Stimulated activated naive CD8-positive, alpha-beta T cell treated with anti-CD3 and anti-CD28 coated beads, Interleukin-15, amount 100 ng/mL, for 72 hours (primary cell): ENCODE measurements around the gene CMTM1.
"Not testable (repeated sequence)": the region's sequence is repeated elsewhere in the genome, so short reads cannot be mapped to it uniquely, and the experiment has no call there.

ENCODE experiments used
- ATAC-seq: fragments of 150-1000 bp; cut with Tn5 transposase; 2 replicates; pipeline ENCODE4 v1.10.0; 2021; ENCODE audit warnings: mild to moderate bottlenecking, moderate library complexity
- DNase-seq, 2 donors: peaks; one replicate each; pipeline ENCODE4 v3.0.0; 2021 to 2022
- H3K27ac Mint-ChIP-seq, 2 donors: one replicate each; pipeline ENCODE4 v1.8.0; 2022; ENCODE audit warnings: mild to moderate bottlenecking in 2 of 2, mixed read lengths in 2 of 2, moderate library complexity in 2 of 2
- H3K27me3 Mint-ChIP-seq: one replicate; pipeline ENCODE4 v1.8.0; 2022; ENCODE audit warnings: mixed read lengths
- H3K4me1 Mint-ChIP-seq: one replicate; pipeline ENCODE4 v1.8.0; 2022; ENCODE audit warnings: mild to moderate bottlenecking, mixed read lengths
- H3K4me3 Mint-ChIP-seq, 2 donors: one replicate each; pipeline ENCODE4 v1.8.0; 2022; ENCODE audit warnings: mild to moderate bottlenecking in 2 of 2, mixed read lengths in 2 of 2, moderate library complexity in 1 of 2
- H3K9me3 Mint-ChIP-seq, 2 donors: one replicate each; pipeline ENCODE4 v1.8.0; 2022; ENCODE audit warnings: mixed read lengths in 2 of 2

CMTM1 gene

DNA sequence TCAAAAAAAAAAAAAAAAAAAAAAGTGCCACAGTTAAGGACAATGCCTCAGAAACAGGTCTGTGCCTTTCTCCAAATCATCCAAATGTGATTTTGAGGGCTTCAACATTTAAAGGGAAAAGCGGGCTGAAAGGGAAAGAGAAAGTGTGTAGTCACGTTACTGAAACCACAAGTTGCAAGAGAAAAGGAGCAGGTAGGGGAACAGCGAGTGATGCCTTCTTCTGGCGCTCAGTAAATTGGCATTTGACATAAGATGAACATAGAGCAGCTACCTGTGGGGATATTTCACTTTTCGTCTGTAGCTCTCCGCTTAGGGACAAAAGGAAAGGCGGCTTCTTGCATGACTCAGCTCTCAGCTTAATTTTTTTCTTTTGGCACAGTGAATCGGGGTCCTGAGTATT is 24.1 kb downstream of the CMTM1 start:
- peak overlapping the region; percentile 68 to 79 for H3K27ac Mint-ChIP-seq
- DNase-seq (no peak), ATAC-seq (peak; percentile 42)
- peak overlapping the region; percentile 76 to 81 for H3K4me3 Mint-ChIP-seq
- peaks cover 8% of the 10 kb centered on the region for H3K27me3 Mint-ChIP-seq
- H3K9me3 Mint-ChIP-seq: no peaks in the 10 kb centered on the region
- peaks cover 47% of the 10 kb centered on the region for H3K4me1 Mint-ChIP-seq

DNA sequence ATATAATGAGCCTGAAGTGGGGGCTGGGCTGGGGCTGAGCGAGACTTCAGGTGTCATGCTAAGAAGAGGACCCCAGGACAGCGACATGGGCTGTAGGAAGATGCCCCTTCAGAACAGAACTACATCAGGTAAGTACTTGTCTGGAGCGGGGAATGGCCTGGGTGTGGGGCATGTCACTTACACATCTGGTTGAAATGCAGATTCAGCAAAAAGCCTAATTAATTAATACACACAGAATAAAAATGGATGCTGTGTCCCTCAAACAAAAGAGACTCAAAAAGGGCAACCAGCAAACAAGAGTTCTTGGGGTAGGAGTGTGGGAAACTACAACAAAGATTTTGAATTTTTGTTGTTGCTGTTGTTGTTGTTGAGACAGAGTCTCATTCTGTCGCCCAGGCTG is 24.8 kb downstream of the CMTM1 start:
- DNase-seq: no peak
- no peaks in the 10 kb centered on the region for H3K9me3 Mint-ChIP-seq
- no peak overlapping the region for H3K4me3 Mint-ChIP-seq
- H3K4me1 Mint-ChIP-seq: peaks cover 47% of the 10 kb centered on the region
- H3K27me3 Mint-ChIP-seq: peaks cover 8% of the 10 kb centered on the region
- no peak for ATAC-seq
- H3K27ac Mint-ChIP-seq: no peak overlapping the region

DNA sequence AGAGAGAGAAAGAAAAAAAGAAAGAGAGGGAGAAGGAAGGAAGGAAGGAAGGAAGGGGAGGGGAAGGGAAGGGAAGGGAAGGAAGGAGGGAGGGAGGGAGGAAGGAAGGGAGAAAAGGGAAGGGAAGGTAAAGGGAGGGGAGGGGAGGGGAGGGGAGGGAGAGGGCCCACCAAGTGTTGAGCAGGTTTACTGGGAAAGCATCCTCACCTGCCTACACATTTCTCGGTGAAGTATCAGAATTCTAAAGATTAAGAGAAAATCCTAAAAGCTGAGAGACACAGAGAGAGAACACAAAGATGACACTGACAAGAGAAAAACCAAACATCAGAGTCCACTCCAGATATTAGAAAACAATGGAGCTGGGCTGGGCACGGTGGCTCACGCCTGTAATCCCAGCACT is 26.0 kb downstream of the CMTM1 start:
- Mint-ChIP-seq H3K27ac (no peak overlapping the region), H3K27me3 (peaks cover 8% of the 10 kb centered on the region), H3K4me3 (no peak overlapping the region), H3K9me3 (no peaks in the 10 kb centered on the region), H3K4me1 (peaks cover 47% of the 10 kb centered on the region)
- no peak for DNase-seq
- ATAC-seq: no peak

DNA sequence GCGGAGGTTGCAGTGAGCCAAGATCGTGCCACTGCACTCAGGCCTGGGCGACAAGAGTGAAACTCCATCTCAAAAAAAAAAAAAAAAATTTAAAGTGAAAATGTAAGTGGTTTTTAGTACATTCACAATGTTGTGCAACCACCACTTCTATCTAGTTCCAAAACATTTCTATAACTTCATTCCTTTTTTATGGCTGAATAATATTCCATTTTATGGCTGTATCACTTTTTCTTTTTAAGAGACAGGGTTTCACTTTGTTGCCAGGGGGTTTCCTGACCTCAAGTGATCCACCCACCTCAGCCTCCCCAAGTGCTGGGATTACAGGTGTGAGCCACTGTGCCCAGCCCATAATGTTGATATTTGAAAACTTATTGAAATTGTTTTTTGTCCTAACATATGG is 26.6 kb downstream of the CMTM1 start:
- peaks cover 47% of the 10 kb centered on the region for H3K4me1 Mint-ChIP-seq
- H3K27me3 Mint-ChIP-seq: peaks cover 8% of the 10 kb centered on the region
- no peak overlapping the region for H3K4me3 Mint-ChIP-seq
- H3K9me3 Mint-ChIP-seq: no peaks in the 10 kb centered on the region
- DNase-seq: no peak
- no peak for ATAC-seq
- no peak overlapping the region for H3K27ac Mint-ChIP-seq

DNA sequence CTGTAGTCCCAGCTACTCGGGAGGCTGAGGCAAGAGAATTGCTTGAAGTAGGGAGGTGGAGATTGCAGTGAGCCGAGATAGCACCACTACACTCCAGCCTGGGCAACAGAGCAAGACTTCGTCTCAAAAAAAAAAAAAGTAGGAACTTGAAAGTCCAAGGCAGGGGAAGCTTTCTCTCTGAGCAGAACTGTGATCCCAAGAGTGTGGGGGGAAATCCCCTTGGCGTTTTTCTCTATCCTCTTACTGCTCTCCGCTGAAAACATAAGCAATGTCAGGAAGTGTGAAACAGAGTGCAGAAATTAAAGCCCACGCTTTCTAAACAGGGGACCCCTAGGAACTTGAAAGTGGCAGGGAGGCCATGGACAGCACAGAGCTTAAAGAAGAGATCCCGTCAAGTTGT is 28.5 kb downstream of the CMTM1 start:
- Mint-ChIP-seq H3K4me1 (peaks cover 45% of the 10 kb centered on the region), H3K9me3 (no peaks in the 10 kb centered on the region), H3K27ac (no peak overlapping the region), H3K4me3 (no peak overlapping the region), H3K27me3 (peaks cover 8% of the 10 kb centered on the region)
- no peak for ATAC-seq
- DNase-seq: no peak

DNA sequence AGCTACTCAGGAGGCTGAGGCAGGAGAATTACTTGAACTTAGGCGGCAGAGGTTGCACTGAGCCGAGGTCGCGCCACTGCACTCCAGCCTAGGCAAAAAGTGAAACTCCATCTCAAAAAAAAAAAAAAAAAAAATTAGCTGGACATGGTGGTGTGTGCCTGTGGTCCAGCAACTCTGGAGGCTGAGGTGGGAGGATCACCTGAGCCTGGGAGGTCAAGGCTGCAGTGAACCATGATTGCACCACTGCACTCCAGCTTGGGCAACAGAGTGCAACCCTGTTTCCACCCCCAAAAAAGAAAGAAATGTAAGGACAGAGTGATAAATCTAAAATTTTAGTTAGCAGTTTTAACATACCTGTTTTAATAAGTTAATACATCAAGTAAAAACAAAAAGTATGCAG is 30.3 kb downstream of the CMTM1 start:
- DNase-seq, H3K27me3 Mint-ChIP-seq, ATAC-seq, H3K4me3 Mint-ChIP-seq, H3K27ac Mint-ChIP-seq: not testable (repeated sequence)
- H3K9me3 Mint-ChIP-seq: peaks cover 8 to 11% of the 10 kb centered on the region in 2 donors
- H3K4me1 Mint-ChIP-seq: peaks cover 42% of the 10 kb centered on the region

DNA sequence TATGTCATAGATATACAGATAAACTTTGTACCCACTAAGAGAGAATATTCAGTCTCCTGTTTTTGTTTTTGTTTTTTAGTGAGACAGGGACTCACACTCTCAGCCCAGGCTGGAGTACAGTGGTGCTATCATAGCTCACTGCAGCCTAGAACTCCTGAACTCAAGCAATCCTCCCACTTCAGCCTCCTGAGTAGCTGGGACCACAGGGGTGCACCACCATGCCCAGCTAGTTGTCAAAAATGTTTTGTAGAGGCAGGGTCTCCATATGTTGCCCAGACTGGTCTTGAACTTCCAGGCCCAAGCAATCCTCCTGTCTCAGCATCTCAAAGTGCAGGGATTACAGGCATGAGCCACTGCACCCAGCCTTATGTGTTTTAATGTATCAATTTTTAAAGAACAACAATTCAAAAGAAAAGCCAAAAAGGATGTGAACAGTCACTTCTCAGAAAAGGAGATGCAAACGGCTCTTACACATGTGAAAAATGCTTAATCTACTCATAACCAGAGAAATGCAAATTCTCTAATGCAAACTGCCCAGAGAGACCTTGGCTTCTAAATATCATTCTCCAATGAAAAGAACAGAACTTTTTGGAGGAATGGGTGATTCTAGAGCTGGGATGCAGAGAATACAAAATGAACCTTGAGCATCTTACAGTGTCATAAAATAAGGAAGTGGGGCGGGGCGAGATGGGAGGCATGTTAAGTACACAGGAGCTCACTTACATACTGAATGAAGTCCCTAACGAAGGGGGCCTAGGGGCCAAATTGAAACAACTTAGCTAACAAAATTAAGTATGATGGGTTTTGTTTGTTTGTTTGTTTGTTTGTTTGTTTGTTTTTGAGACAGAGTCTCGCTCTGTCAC is 31.0 kb downstream of the CMTM1 start:
- DNase-seq: no peak
- Mint-ChIP-seq H3K27me3 (peaks cover 2% of the 10 kb centered on the region), H3K27ac (no peak overlapping the region), H3K9me3 (peaks cover 8 to 11% of the 10 kb centered on the region in 2 donors), H3K4me3 (no peak overlapping the region), H3K4me1 (peaks cover 42% of the 10 kb centered on the region)
- ATAC-seq: peak; percentile 75

DNA sequence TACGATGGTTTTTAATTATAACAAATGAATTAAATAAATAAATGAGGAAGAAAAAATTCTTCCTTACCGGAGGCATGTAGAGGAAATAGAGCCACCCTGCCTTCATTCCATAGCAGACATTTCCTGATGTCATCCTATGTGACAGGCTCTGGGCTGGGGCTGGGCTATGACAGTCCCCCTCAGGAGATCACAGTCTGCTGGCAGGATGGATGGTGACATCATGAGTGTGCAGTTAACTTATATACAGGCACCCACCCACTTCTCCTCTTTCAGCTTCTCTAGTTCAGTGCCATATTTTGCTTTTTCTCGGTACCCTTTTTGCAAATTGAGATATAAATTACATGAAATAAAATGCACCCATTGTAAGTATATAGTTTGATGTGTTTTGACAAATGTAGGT is 31.9 kb downstream of the CMTM1 start:
- Mint-ChIP-seq H3K4me3 (no peak overlapping the region), H3K27ac (no peak overlapping the region), H3K4me1 (peaks cover 48% of the 10 kb centered on the region), H3K27me3 (no peaks in the 10 kb centered on the region), H3K9me3 (peaks cover 8 to 11% of the 10 kb centered on the region in 2 donors)
- no peak for DNase-seq
- peak; percentile 75 for ATAC-seq

DNA sequence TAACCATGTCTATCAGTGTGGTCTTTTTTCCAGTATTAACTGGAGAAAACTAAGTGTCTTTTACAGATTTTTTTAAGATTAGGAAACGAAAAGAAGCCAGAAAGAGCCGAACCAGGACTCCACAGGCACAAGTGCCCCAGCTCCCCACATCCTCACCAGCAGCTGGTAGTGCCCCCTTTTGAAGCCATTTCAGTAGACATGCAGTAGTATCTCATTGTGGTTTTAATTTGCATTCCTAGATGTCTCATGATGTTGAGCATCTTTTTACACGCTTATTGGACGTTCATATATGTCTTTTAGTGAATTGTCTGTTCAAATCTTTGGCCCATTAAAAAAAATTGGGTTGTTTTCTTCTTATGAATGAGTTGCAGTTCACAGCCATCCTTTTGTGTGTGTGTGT is 33.5 kb downstream of the CMTM1 start:
- Mint-ChIP-seq H3K4me3 (no peak overlapping the region), H3K9me3 (peaks cover 8 to 11% of the 10 kb centered on the region in 2 donors), H3K27ac (no peak overlapping the region), H3K4me1 (peaks cover 58% of the 10 kb centered on the region), H3K27me3 (no peaks in the 10 kb centered on the region)
- ATAC-seq (no peak), DNase-seq (no peak)

DNA sequence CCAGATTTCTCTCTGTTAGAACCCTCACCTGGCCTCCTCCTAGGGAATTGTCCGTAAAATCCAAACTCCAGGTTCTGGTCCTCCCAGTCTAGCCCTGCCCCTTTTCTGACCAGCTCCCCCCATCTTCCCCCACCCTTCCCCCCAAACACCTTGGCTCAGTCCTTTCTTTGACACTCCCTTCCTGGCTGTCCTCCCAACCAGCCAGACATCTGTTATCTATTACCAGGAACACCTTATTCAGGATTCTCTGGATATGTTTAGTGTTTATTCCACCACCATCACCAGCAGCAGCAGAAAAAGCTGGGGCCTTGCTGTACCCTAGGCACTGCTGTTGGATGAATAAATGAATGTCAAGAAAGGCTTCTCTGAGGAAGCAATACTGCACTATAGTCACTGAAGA is 34.2 kb downstream of the CMTM1 start:
- H3K4me3 Mint-ChIP-seq: no peak overlapping the region
- peaks cover 58% of the 10 kb centered on the region for H3K4me1 Mint-ChIP-seq
- no peak for DNase-seq
- ATAC-seq: no peak
- H3K27ac Mint-ChIP-seq: no peak overlapping the region
- no peaks in the 10 kb centered on the region for H3K27me3 Mint-ChIP-seq
- H3K9me3 Mint-ChIP-seq: peaks cover 8 to 11% of the 10 kb centered on the region in 2 donors

DNA sequence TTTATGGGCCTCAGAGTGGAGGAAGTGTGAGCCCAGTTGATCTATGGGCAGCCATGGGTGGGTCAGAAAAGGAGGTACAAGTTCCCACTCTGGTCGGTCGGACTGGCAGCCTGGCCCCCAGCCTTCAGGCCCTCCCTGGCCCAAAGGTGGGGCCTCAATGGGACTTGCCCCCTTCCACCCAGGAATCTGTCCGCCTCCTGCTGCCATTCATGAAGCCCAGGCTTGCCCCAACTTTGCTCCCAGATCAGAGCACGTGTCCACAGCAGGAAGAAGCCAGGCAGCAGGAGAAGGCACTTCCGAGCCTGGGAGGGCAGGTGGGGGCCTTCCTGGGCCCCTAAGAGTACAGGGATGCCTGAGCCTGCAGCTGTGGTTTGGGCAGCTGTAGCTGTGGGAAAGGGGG is 35.2 kb downstream of the CMTM1 start:
- Mint-ChIP-seq H3K4me3 (no peak overlapping the region), H3K27me3 (no peaks in the 10 kb centered on the region), H3K27ac (no peak overlapping the region), H3K9me3 (peaks cover 8 to 11% of the 10 kb centered on the region in 2 donors), H3K4me1 (peaks cover 65% of the 10 kb centered on the region)
- DNase-seq (no peak), ATAC-seq (no peak)

DNA sequence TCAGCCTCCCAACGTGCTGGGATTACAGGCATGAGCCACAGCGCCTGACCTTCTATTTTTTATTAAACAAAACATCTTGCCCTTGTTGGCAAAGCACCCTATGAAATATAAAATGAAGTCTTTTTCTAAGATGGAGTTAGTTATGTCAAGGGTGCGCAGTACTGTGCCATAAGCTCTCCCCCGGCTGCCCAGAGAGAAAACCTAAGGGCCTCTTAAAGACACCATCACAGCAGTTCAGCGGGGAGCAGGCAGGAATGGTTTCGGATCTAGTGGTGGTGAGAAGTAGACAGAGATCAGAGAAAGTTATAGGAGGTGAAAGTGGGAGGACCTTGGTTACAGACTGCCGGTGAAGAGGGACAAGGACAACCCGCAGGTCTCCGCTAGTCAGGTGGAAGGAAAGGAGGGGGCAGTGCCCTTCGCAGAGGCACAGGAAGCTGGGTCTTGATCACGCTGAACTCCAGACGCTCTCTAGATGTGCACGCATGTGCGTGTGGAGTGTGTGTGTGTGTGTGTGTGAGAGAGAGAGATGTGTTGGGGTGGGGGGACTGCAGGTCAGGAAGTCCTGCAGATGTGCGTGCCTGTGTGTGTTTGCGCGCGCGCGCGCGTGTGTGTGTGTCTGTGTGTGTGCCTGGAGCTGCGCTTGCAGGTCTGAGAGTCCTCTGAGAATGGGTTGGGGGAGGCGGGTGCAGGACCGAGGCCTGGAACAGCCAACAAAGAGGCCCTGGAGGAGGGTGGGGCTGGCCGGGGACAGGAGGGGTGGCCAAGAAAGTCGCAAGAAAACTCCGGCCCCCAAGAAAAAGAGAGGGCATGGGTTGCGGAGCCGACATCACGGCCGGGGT is 37.5 kb downstream of the CMTM1 start:
- Mint-ChIP-seq H3K4me3 (peak overlapping the region; percentile 86 to 88), H3K4me1 (peaks cover 65% of the 10 kb centered on the region), H3K27me3 (no peaks in the 10 kb centered on the region), H3K9me3 (peaks cover 8 to 11% of the 10 kb centered on the region in 2 donors), H3K27ac (peak overlapping the region; percentile 88 to 96)
- DNase-seq: peak; percentile 70 to 76
- peak; percentile 68 for ATAC-seq

DNA sequence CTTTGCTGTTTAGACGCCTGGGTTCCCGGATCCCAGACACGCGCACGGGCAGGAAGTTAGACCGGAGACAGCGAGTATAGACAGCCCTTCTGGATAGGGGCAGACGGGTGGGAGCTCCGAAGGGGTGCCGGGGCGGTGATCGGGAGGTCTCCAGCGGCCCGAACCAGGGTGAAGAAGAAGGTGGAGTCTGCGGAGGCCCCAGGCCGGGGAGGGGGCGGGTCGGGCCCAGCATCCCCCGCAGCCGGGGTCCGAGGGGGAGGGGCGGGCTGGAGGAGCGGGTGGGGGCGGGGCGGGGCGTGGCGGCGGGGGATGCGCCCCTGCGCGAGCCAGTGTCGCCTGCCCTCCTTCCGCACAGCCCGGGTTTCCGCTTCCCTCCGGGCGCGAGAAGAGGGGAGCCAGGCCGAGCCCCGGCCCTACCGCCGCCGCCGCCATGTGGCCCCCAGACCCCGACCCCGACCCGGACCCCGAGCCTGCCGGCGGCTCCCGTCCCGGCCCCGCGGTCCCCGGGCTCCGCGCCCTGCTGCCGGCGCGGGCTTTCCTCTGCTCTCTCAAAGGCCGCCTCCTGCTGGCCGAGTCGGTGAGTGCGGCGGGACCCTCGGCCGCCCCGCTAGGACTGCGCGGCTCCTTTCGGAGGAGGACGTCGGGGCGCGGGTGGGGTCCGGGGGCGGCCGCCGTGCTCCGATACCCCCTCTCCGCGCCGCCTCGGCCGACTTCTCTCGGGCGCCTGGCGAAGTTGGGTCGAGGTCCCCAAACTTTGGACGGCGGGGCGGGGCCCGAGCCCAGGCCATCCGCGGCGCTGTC is 38.3 kb downstream of the CMTM1 start, which contains the start of gene CMTM3:
CMTM3 (plus strand) TSS at position 329 of the 801 bp plus-strand sequence; CDS start at position 431, 102 bp downstream.
- peak within 1 kb of the TSS; percentile 88 to 96 for H3K27ac Mint-ChIP-seq
- peak; percentile 75 for ATAC-seq
- peaks cover 61% of the 10 kb centered on the region for H3K4me1 Mint-ChIP-seq
- H3K4me3 Mint-ChIP-seq: peak within 1 kb of the TSS; percentile 86 to 88
- DNase-seq: peak; percentile 82 to 88
- H3K27me3 Mint-ChIP-seq: no peaks in the 10 kb centered on the region
- peaks cover 8 to 11% of the 10 kb centered on the region in 2 donors for H3K9me3 Mint-ChIP-seq

DNA sequence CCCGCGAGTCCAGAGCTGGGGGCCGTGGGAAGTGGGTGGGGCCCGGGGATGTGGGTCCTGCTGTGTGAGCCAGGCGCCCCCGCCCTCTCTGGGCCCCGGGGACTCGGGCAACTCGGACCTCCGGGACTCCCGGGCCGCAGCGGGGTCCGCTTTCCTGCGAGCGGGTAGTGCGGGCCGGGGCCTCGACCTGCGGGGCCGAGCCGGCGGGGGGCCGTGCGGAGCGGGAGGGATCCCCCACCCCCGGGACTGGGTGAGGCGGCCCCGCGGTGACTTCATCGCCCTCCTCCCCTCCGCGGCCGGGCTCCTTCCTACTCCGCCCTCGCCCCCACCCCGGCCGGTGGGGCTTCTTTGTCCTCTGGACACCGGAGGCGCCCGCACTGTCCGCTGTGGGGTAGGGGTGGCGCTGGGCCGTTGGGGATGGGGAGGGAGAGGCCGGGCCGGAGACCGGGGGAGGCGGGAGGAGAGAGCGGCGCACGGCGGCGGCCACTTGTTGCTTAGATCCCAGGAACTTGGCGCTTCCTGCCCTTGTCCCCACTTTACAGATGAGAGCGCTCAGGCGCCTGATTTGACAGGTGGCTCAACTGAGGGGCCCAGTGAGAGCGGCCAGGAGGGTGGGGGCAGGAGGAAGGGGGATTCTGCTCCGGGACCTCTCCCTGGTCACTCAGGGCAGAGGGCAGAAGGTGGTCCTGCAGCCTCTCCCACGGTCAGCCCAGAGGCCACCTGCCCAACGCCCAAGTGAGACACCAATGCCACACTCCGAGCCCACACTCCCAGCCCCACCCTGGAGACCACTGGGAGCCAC is 39.1 kb downstream of the CMTM1 start:
- Mint-ChIP-seq H3K27me3 (no peaks in the 10 kb centered on the region), H3K27ac (peak overlapping the region; percentile 72 to 74), H3K9me3 (peaks cover 8 to 10% of the 10 kb centered on the region in 2 donors), H3K4me1 (peaks cover 60% of the 10 kb centered on the region), H3K4me3 (peak overlapping the region; percentile 78 to 79)
- ATAC-seq: peak; percentile 44
- no peak for DNase-seq
